WTC11 (cell line): ENCODE results near the gene NBAS.

Experiments
- ATF6 ChIP-seq: sonication (generic); formaldehyde crosslinking; IDR thresholded peaks from 2 replicates; pipeline ENCODE4 v1.8.1; 2023; ENCODE audit warnings: mild to moderate bottlenecking, missing genetic modification reagents
- CREB1 ChIP-seq: sonication (generic); formaldehyde crosslinking; IDR thresholded peaks from 2 replicates; pipeline ENCODE4 v1.8.0; 2023; ENCODE audit warnings: mild to moderate bottlenecking, missing genetic modification reagents
- CTCF ChIP-seq: fragments of 200-600 bp; IDR thresholded peaks from 2 replicates; pipeline ENCODE4 v1.8.0; 2022; ENCODE audit warnings: antibody characterized with exemption
- KAT7 ChIP-seq: sonication (generic); formaldehyde crosslinking; IDR thresholded peaks from 2 replicates; pipeline ENCODE4 v1.8.1; 2023; ENCODE audit warnings: missing genetic modification reagents, mild to moderate bottlenecking, borderline replicate concordance
- NR2C2 ChIP-seq: sonication (generic); formaldehyde crosslinking; IDR thresholded peaks from 2 replicates; pipeline ENCODE4 v1.8.0; 2022; ENCODE audit warnings: mild to moderate bottlenecking, missing genetic modification reagents
- RORB ChIP-seq: fragments of 250-450 bp; sonication (Bioruptor Pico); IDR thresholded peaks from 2 replicates; pipeline ENCODE4 v1.9.0; 2021; ENCODE audit warnings: mild to moderate bottlenecking
- USF2 ChIP-seq: sonication (generic); formaldehyde crosslinking; IDR thresholded peaks from 2 replicates; pipeline ENCODE4 v1.8.1; 2023; ENCODE audit warnings: mild to moderate bottlenecking, missing genetic modification reagents, moderate library complexity
- ZNF423 ChIP-seq: fragments of 250-450 bp; sonication (Bioruptor Pico); IDR thresholded peaks from 2 replicates; pipeline ENCODE4 v2.1.2; 2022; ENCODE audit warnings: mild to moderate bottlenecking, moderate library complexity

GRCh38 chr2:15607709-15608391 lies 46.7 kb upstream of the NBAS start:
- no peak for TF ChIP-seq ZNF423 (CRISPR knock-in tag)
- TF ChIP-seq CREB1 (CRISPR knock-in tag) = no peak
- no peak for TF ChIP-seq NR2C2
- TF ChIP-seq ATF6 = no peak
- no peak for TF ChIP-seq CTCF
- no peak for TF ChIP-seq RORB (CRISPR knock-in tag)
- TF ChIP-seq USF2 (CRISPR knock-in tag) = no peak
- TF ChIP-seq KAT7 = no peak
